HL-60 (cell line): ENCODE results near the gene CLRN3.

Experiments
- DNase-seq, 2 experiments: peaks; one replicate each; pipeline ENCODE4 v3.0.0-alpha.2; 2010 to 2020; ENCODE audit warnings: low read depth in 1 of 2, low spot score in 1 of 2
- H3K27ac ChIP-seq: fragments of 250-450 bp; sonication (Bioruptor Pico); replicated peaks from 2 replicates; pipeline ENCODE4 v1.5.1; 2020; ENCODE audit warnings: mild to moderate bottlenecking, moderate library complexity
- H3K27me3 ChIP-seq: fragments of 250-450 bp; sonication (Bioruptor Pico); 2 replicates; pipeline ENCODE4 v1.5.1; 2021; ENCODE audit warnings: mild to moderate bottlenecking, moderate library complexity; ENCODE audit not compliant: insufficient read depth, poor library complexity, severe bottlenecking
- H3K4me3 ChIP-seq: replicated peaks from 2 replicates; pipeline ENCODE4 v1.5.1; 2011; ENCODE audit warnings: mild to moderate bottlenecking, control low read depth, low read length; ENCODE audit not compliant: insufficient read depth
- GABPA ChIP-seq: IDR thresholded peaks from 2 replicates; pipeline ENCODE4 v1.6.1; 2012; ENCODE audit warnings: low read depth
- POLR2AphosphoS5 ChIP-seq: IDR thresholded peaks from 2 replicates; pipeline ENCODE4 v1.6.1; 2012; ENCODE audit warnings: low read depth
- SPI1 ChIP-seq: IDR thresholded peaks from 2 replicates; pipeline ENCODE4 v1.6.1; 2012; ENCODE audit warnings: low read depth, mild to moderate bottlenecking, borderline replicate concordance
- TF ChIP-seq, protein P1 (sequence below): IDR thresholded peaks from 2 replicates; pipeline ENCODE4 v1.6.1; 2012; ENCODE audit warnings: low read depth; ENCODE audit not compliant: insufficient replicate concordance
- TF ChIP-seq, protein P2 (sequence below): IDR thresholded peaks from one replicate; pipeline ENCODE4 v1.5.1; 2011; ENCODE audit warnings: low read length, control low read depth, inconsistent platforms; ENCODE audit not compliant: insufficient read depth

CLRN3 gene

DNA sequence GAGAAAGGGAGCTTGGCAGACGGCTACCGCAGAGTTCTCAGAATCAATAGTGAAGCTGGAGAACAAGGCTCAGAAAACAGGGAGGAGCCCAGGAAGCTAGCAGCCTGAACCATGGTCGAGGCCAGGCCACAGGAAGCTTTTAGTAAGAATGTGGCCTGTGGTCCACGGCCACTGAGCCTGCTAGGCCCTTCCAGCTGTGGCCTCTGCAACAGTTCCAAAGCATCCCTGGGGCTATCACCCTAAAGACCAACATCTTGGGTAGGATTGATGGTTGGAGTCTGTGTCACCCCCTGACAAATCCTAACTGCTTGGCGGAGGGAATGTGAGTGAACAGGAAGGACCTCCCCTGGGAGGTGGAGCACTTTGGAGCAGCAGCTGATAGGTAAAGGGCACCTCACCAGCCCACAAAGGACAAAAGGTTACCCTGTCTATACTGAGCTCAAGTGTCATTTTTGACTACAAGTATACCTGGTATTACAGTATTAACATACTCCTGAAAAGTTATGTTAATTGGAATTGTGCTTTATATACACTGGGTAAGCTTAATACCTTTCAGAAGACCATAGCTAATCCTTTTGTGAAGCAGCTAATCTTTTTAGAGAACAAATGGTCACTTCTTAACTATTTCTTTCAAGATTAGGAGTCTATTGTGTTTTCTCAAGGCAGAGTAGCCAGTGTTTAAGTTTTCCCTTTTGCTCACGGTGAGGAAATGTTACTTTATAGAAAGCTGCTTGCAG is 32.9 kb upstream of the CLRN3 start:
- TF ChIP-seq POLR2AphosphoS5 (no peak), SPI1 (no peak), GABPA (no peak)
- TF ChIP-seq, protein P1, sequence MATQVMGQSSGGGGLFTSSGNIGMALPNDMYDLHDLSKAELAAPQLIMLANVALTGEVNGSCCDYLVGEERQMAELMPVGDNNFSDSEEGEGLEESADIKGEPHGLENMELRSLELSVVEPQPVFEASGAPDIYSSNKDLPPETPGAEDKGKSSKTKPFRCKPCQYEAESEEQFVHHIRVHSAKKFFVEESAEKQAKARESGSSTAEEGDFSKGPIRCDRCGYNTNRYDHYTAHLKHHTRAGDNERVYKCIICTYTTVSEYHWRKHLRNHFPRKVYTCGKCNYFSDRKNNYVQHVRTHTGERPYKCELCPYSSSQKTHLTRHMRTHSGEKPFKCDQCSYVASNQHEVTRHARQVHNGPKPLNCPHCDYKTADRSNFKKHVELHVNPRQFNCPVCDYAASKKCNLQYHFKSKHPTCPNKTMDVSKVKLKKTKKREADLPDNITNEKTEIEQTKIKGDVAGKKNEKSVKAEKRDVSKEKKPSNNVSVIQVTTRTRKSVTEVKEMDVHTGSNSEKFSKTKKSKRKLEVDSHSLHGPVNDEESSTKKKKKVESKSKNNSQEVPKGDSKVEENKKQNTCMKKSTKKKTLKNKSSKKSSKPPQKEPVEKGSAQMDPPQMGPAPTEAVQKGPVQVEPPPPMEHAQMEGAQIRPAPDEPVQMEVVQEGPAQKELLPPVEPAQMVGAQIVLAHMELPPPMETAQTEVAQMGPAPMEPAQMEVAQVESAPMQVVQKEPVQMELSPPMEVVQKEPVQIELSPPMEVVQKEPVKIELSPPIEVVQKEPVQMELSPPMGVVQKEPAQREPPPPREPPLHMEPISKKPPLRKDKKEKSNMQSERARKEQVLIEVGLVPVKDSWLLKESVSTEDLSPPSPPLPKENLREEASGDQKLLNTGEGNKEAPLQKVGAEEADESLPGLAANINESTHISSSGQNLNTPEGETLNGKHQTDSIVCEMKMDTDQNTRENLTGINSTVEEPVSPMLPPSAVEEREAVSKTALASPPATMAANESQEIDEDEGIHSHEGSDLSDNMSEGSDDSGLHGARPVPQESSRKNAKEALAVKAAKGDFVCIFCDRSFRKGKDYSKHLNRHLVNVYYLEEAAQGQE = no peak
- TF ChIP-seq, protein P2, sequence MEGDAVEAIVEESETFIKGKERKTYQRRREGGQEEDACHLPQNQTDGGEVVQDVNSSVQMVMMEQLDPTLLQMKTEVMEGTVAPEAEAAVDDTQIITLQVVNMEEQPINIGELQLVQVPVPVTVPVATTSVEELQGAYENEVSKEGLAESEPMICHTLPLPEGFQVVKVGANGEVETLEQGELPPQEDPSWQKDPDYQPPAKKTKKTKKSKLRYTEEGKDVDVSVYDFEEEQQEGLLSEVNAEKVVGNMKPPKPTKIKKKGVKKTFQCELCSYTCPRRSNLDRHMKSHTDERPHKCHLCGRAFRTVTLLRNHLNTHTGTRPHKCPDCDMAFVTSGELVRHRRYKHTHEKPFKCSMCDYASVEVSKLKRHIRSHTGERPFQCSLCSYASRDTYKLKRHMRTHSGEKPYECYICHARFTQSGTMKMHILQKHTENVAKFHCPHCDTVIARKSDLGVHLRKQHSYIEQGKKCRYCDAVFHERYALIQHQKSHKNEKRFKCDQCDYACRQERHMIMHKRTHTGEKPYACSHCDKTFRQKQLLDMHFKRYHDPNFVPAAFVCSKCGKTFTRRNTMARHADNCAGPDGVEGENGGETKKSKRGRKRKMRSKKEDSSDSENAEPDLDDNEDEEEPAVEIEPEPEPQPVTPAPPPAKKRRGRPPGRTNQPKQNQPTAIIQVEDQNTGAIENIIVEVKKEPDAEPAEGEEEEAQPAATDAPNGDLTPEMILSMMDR = no peak
- Histone ChIP-seq H3K27ac (no peak overlapping the region), H3K4me3 (no peak overlapping the region), H3K27me3 (no peaks in the 10 kb centered on the region)
- no peak for DNase-seq

DNA sequence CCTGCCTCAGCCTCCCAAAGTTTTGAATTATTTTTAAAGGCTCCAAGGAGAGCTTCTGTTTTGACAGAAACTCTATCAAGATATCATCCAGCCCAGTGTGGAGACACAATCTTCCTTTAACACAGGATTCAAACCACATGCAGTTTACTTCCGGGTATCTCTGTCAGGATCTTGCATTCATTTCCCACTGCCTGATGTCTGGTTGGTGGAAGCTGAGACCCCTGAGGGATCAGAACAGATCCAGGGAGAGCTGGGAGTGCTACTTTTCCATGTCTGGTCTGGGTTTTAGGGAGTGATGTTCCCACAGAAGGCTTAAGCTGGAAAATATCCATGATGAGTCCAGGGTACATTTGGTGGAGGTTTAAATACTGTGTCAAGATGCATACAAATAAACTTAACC is 30.9 kb upstream of the CLRN3 start:
- no peak overlapping the region for H3K27ac ChIP-seq
- H3K27me3 ChIP-seq = no peaks in the 10 kb centered on the region

DNA sequence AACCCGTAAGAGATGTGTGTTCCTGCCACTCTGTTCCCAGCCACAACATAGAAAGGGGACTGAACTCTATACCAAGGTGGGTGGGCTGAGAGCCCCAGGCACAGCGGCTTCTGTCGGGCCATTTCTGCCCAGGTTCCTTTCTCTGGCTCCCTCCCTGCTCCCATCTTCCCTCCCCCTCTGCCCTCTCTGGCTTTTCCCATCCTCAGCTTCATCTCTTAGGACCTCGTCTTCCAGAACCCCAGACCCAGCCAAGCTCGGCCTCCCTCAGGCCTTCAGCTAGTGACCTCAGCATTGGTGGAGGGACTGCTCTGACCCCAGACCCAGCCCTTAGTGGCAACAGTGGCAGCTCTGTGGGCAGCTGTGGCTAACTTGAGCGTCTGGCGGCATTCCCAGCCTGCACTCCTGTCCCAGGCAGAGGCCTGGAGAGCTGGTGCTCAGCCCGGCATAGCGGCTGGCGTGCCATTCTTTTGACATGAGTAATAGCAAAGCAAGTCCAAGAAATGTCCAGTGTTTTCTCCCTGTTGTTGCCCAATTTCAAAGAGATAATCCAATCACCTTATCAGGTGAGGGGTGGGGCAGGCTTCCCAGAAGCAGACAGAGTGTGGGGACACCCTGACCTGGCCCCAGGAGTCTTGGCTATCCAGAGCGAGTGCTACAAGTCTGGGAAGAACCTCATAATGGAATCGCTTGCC is 30.1 kb upstream of the CLRN3 start:
- H3K4me3 ChIP-seq = no peak overlapping the region
- H3K27me3 ChIP-seq = no peaks in the 10 kb centered on the region
- no peak for TF ChIP-seq SPI1
- TF ChIP-seq GABPA = no peak
- TF ChIP-seq, protein P2 = no peak
- TF ChIP-seq, protein P1 = no peak
- TF ChIP-seq POLR2AphosphoS5 = no peak
- no peak for DNase-seq
- no peak overlapping the region for H3K27ac ChIP-seq

More for the DNA sequence above, 30.9 kb upstream of the CLRN3 start:
- H3K4me3 ChIP-seq = no peak overlapping the region
- DNase-seq = no peak
- no peak for TF ChIP-seq POLR2AphosphoS5
- TF ChIP-seq, protein P1 = no peak
- TF ChIP-seq, protein P2 = no peak
